Brain microvascular endothelial cell (primary cell): ENCODE measurements around the gene DOCK4.
A peak's percentile ranks its signal among the peaks of the same experiment; 100 is the strongest.

Experiments used
- DNase-seq: peaks from one replicate; pipeline ENCODE4 v3.0.0-alpha.2; 2020
- H3K27ac ChIP-seq: fragments of 250-450 bp; sonication (Bioruptor Pico); 2 replicates; pipeline ENCODE4 v1.5.1; 2020; ENCODE audit warnings: mild to moderate bottlenecking, moderate library complexity
- H3K27me3 ChIP-seq: fragments of 250-450 bp; sonication (Bioruptor Pico); replicated peaks from 2 replicates; pipeline ENCODE4 v1.5.1; 2020; ENCODE audit warnings: mild to moderate bottlenecking
- H3K36me3 ChIP-seq: fragments of 250-450 bp; sonication (Bioruptor Pico); replicated peaks from 2 replicates; pipeline ENCODE4 v1.5.1; 2020; ENCODE audit warnings: mild to moderate bottlenecking
- H3K4me3 ChIP-seq: 2 replicates; pipeline ENCODE4 v1.5.1; 2011; ENCODE audit warnings: low read depth, mild to moderate bottlenecking, control low read depth, low read length, moderate library complexity
- CTCF ChIP-seq: IDR thresholded peaks from 2 replicates; pipeline ENCODE4 v1.5.1; 2011; ENCODE audit warnings: low read depth, mild to moderate bottlenecking, moderate library complexity, low read length, control low read depth, inconsistent platforms; ENCODE audit errors: missing control alignments
- in situ Hi-C: cut with HindIII; loops from 2 replicates; pipeline ENCODE4 v1.10.0; 2017; ENCODE audit warnings: low sequenced_read_pairs, low pct_ligation_motif_present

Gene DOCK4

GRCh38 chr7:111682588-111683340 is 523.4 kb downstream of the DOCK4 start:
- TF ChIP-seq CTCF: no peak

GRCh38 chr7:111681242-111681641 is 525.0 kb downstream of the DOCK4 start:
- H3K4me3 ChIP-seq: no peak overlapping the region
- no peak for DNase-seq
- no peaks in the 10 kb centered on the region for H3K36me3 ChIP-seq
- in situ Hi-C loops: no loop called here
- no peaks in the 10 kb centered on the region for H3K27me3 ChIP-seq
- no peak overlapping the region for H3K27ac ChIP-seq
- TF ChIP-seq CTCF: no peak

More at GRCh38 chr7:111682588-111683340, 523.4 kb downstream of the DOCK4 start:
- in situ Hi-C loops: no loop called here
- no peak for DNase-seq
- no peaks in the 10 kb centered on the region for H3K27me3 ChIP-seq
- H3K4me3 ChIP-seq: no peak overlapping the region
- H3K27ac ChIP-seq: no peak overlapping the region
- no peaks in the 10 kb centered on the region for H3K36me3 ChIP-seq

- no peaks in the 10 kb centered on the region for H3K36me3 ChIP-seq
- no peak for TF ChIP-seq CTCF
These were observed 527.2 kb downstream of the DOCK4 start for GRCh38 chr7:111678986-111679385.

GRCh38 chr7:111678281-111678680 is 527.9 kb downstream of the DOCK4 start:
- DNase-seq: peak; percentile 34
- Histone ChIP-seq H3K4me3 (no peak overlapping the region), H3K27me3 (no peaks in the 10 kb centered on the region), H3K27ac (no peak overlapping the region), H3K36me3 (no peaks in the 10 kb centered on the region)
- in situ Hi-C loops: no loop called here
- no peak for TF ChIP-seq CTCF

More at GRCh38 chr7:111678986-111679385, 527.2 kb downstream of the DOCK4 start:
- Histone ChIP-seq H3K27me3 (no peaks in the 10 kb centered on the region), H3K4me3 (no peak overlapping the region), H3K27ac (no peak overlapping the region)
- peak; percentile 33 for DNase-seq
- in situ Hi-C loops: no loop called here

- TF ChIP-seq CTCF: no peak
- in situ Hi-C loops: no loop called here
- H3K27me3 ChIP-seq: no peaks in the 10 kb centered on the region
- H3K4me3 ChIP-seq: no peak overlapping the region
- H3K27ac ChIP-seq: no peak overlapping the region
- no peak for DNase-seq
- H3K36me3 ChIP-seq: no peaks in the 10 kb centered on the region
These were observed 528.4 kb downstream of the DOCK4 start for GRCh38 chr7:111677848-111678247.

- no peak overlapping the region for H3K27ac ChIP-seq
- H3K36me3 ChIP-seq: no peaks in the 10 kb centered on the region
- in situ Hi-C loops: no loop called here
- no peak for DNase-seq
- no peak overlapping the region for H3K4me3 ChIP-seq
- TF ChIP-seq CTCF: no peak
- H3K27me3 ChIP-seq: no peaks in the 10 kb centered on the region
These were observed 529.4 kb downstream of the DOCK4 start for GRCh38 chr7:111676811-111677210.
